A549 (cell line): Measurements from ENCODE around the gene SLC35C1. TPM values are rescaled to one million over a fixed set of nuclear protein-coding genes. Genes with fewer than 3 reads are reported as not detected.

ENCODE experiments used
- ATAC-seq, 2 experiments: fragments of 200-7000 bp in 1 of 2; fragments of >200 bp in 1 of 2; cut with Nextera tagmentation in 1 of 2; cut with Tn5 transposase in 1 of 2; 3 replicates each; pipeline versions ENCODE4 v1.8.0 to v1.9.1; 2018 to 2020; ENCODE audit warnings: mild to moderate bottlenecking in 1 of 2, moderate library complexity in 1 of 2
- CTCF ChIA-PET: fragments of 300-600 bp; sonication (Branson Sonifier 250); formaldehyde crosslinking; extraction: SDS; loops from one replicate; lab custom pipeline; 2021; ENCODE audit warnings: antibody characterized with exemption, inconsistent platforms; lab: Yijun Ruan, JAX
- POLR2A ChIA-PET: fragments of 350-600 bp; formaldehyde crosslinking; extraction: SDS; loops from one replicate; lab custom pipeline; 2021; ENCODE audit warnings: antibody characterized with exemption, inconsistent platforms; lab: Yijun Ruan, JAX
- DNase-seq, 2 experiments: peaks; one replicate each; pipeline versions ENCODE4 v3.0.0 to v3.0.0-alpha.2; 2011 to 2016; ENCODE audit warnings: low read depth in 1 of 2, low spot score in 1 of 2
- FAIRE-seq: peaks from 2 replicates; lab custom pipeline; 2011; peaks lifted over from hg19 to GRCh38; lab: Jason Lieb, UNC
- H3K27ac ChIP-seq, 2 experiments: fragments of >200 bp; sonication (Bioruptor Twin); formaldehyde crosslinking; 3 replicates each; pipeline ENCODE4 v1.5.1; 2016 to 2017
- H3K4me1 ChIP-seq: fragments of >200 bp; sonication (Bioruptor Twin); formaldehyde crosslinking; 3 replicates; pipeline ENCODE4 v1.6.1; 2016
- H3K4me2 ChIP-seq: fragments of >200 bp; sonication (Bioruptor Twin); formaldehyde crosslinking; 3 replicates; pipeline ENCODE4 v1.6.1; 2016
- H3K4me3 ChIP-seq: fragments of >200 bp; sonication (Bioruptor Twin); formaldehyde crosslinking; 3 replicates; pipeline ENCODE4 v1.5.1; 2016
- H3K9me3 ChIP-seq: fragments of >200 bp; sonication (Bioruptor Twin); formaldehyde crosslinking; 3 replicates; pipeline ENCODE4 v1.6.1; 2016
- CEBPB ChIP-seq, 2 experiments: fragments of >200 bp in 1 of 2; sonication (Bioruptor Twin) in 1 of 2; formaldehyde crosslinking in 1 of 2; IDR thresholded peaks; 2 replicates each; pipeline ENCODE4 v1.6.1; 2012 to 2016
- CHD4 ChIP-seq: fragments of 200-600 bp; sonication (generic); IDR thresholded peaks from 2 replicates; pipeline ENCODE4 v1.6.1; 2016; ENCODE audit warnings: antibody characterized with exemption, mild to moderate bottlenecking, borderline replicate concordance
- EHF ChIP-seq: fragments of 250-450 bp; sonication (Bioruptor Pico); IDR thresholded peaks from 2 replicates; pipeline ENCODE4 v1.5.0; 2020; ENCODE audit warnings: mild to moderate bottlenecking
- EP300 ChIP-seq, 2 experiments: fragments of >200 bp; sonication (Bioruptor Twin); formaldehyde crosslinking; IDR thresholded peaks; 2 replicates in 1 of 2; 3 replicates in 1 of 2; pipeline ENCODE4 v1.6.1; 2016 to 2017
- HDAC2 ChIP-seq: fragments of 200-600 bp; sonication (generic); IDR thresholded peaks from 2 replicates; pipeline ENCODE4 v1.6.1; 2016
- HOXA7 ChIP-seq: fragments of 250-450 bp; sonication (Bioruptor Pico); IDR thresholded peaks from 2 replicates; pipeline ENCODE4 v1.5.0; 2020; ENCODE audit warnings: mild to moderate bottlenecking, moderate library complexity
- HOXB5 ChIP-seq: fragments of 250-450 bp; sonication (Bioruptor Pico); IDR thresholded peaks from 2 replicates; pipeline ENCODE4 v1.5.0; 2020; ENCODE audit warnings: mild to moderate bottlenecking, moderate library complexity
- JUN ChIP-seq, 2 experiments: fragments of >200 bp; sonication (Bioruptor Twin); formaldehyde crosslinking; IDR thresholded peaks; 2 replicates in 1 of 2; 3 replicates in 1 of 2; pipeline ENCODE4 v1.6.1; 2016 to 2017
- KDM5A ChIP-seq: fragments of 200-600 bp; sonication (generic); IDR thresholded peaks from 2 replicates; pipeline ENCODE4 v1.6.1; 2016; ENCODE audit warnings: antibody characterized with exemption, mild to moderate bottlenecking
- MAFK ChIP-seq: fragments of 450-650 bp; IDR thresholded peaks from 2 replicates; pipeline ENCODE4 v1.6.1; 2014; ENCODE audit not compliant: partially characterized antibody
- NFE2L2 ChIP-seq: fragments of 150-350 bp; conservative IDR thresholded peaks from 2 replicates; pipeline ENCODE4 v1.6.1; 2014; ENCODE audit warnings: low read length
- PHF8 ChIP-seq: fragments of 200-600 bp; sonication (generic); IDR thresholded peaks from 2 replicates; pipeline ENCODE4 v1.6.1; 2016; ENCODE audit warnings: low read depth, mild to moderate bottlenecking, antibody characterized with exemption, moderate library complexity, borderline replicate concordance
- RAD21 ChIP-seq, 2 experiments: fragments of >200 bp in 1 of 2; sonication (Bioruptor Twin) in 1 of 2; formaldehyde crosslinking in 1 of 2; IDR thresholded peaks in 1 of 2; conservative IDR thresholded peaks in 1 of 2; 2 replicates in 1 of 2; 3 replicates in 1 of 2; pipeline ENCODE4 v1.6.1; 2012 to 2018; ENCODE audit warnings: inconsistent platforms in 1 of 2
- RFX5 ChIP-seq: fragments of 450-650 bp; IDR thresholded peaks from 2 replicates; pipeline ENCODE4 v1.7.1; 2014; ENCODE audit warnings: antibody characterized with exemption, mild to moderate bottlenecking, moderate library complexity
- RNF2 ChIP-seq: fragments of 200-600 bp; sonication (generic); IDR thresholded peaks from 2 replicates; pipeline ENCODE4 v1.6.1; 2016; ENCODE audit warnings: low read depth, mild to moderate bottlenecking, antibody characterized with exemption, moderate library complexity, borderline replicate concordance
- SMC3 ChIP-seq: fragments of >200 bp; sonication (Bioruptor Twin); formaldehyde crosslinking; IDR thresholded peaks from 3 replicates; pipeline ENCODE4 v1.6.1; 2018; ENCODE audit warnings: inconsistent platforms
- SREBF2 ChIP-seq: fragments of 450-650 bp; IDR thresholded peaks from 2 replicates; pipeline ENCODE4 v1.6.1; 2014; ENCODE audit warnings: mild to moderate bottlenecking, moderate library complexity
- TFCP2L1 ChIP-seq: fragments of 250-450 bp; sonication (Bioruptor Pico); IDR thresholded peaks from 2 replicates; pipeline ENCODE4 v1.5.0; 2021; ENCODE audit warnings: mild to moderate bottlenecking
- TP53 ChIP-seq: fragments of 250-450 bp; sonication (Bioruptor Pico); IDR thresholded peaks from 2 replicates; pipeline ENCODE4 v1.5.0; 2021; ENCODE audit warnings: mild to moderate bottlenecking, moderate library complexity
- ZC3H11A ChIP-seq: fragments of 450-650 bp; IDR thresholded peaks from 2 replicates; pipeline ENCODE4 v1.6.1; 2014; ENCODE audit warnings: antibody characterized with exemption, mild to moderate bottlenecking
- ZFP36 ChIP-seq: fragments of 450-650 bp; IDR thresholded peaks from 2 replicates; pipeline ENCODE4 v1.6.1; 2014; ENCODE audit warnings: borderline replicate concordance; ENCODE audit not compliant: partially characterized antibody
- whole genome bisulfite sequencing: methylation state at CpG from one replicate; pipeline ENCODE4 v1.1.6; 2017; ENCODE audit errors: missing lambda C conversion rate; 5-methylcytosine and 5-hydroxymethylcytosine counted together
- polyA plus RNA-seq, 4 experiments: library from polyadenylated mRNA; depleted of rRNA in 3 of 4; stranded (reverse); fragments of >200 nt; fragmentation: RNase III in 1 of 4; extraction: RNeasy Plus Mini Kit Qiagen cat#74134 plus additional on column Dnase treatment in 1 of 4; gene quantifications; 2 replicates in 3 of 4; 3 replicates in 1 of 4; pipeline ENCODE4 v1.2.3, GENCODE V29; 2011 to 2017
- TF ChIP-seq, protein P1 (sequence below): IDR thresholded peaks from 2 replicates; pipeline ENCODE4 v1.6.1; 2012
- TF ChIP-seq, protein P2 (sequence below): fragments of 200-600 bp; sonication (generic); IDR thresholded peaks from 2 replicates; pipeline ENCODE4 v1.6.1; 2016; ENCODE audit warnings: antibody characterized with exemption, mild to moderate bottlenecking, moderate library complexity
- TF ChIP-seq, protein P3 (sequence below): fragments of >200 bp; sonication (Bioruptor Twin); formaldehyde crosslinking; IDR thresholded peaks from 2 replicates; pipeline ENCODE4 v1.6.1; 2016
- TF ChIP-seq, protein P4 (sequence below): IDR thresholded peaks from 2 replicates; pipeline ENCODE4 v1.6.1; 2012

Gene SLC35C1
- polyA plus RNA-seq, 2 of the 4 experiments (the other 2 are of a cell fraction): 3.3 to 14.0 TPM

DNA sequence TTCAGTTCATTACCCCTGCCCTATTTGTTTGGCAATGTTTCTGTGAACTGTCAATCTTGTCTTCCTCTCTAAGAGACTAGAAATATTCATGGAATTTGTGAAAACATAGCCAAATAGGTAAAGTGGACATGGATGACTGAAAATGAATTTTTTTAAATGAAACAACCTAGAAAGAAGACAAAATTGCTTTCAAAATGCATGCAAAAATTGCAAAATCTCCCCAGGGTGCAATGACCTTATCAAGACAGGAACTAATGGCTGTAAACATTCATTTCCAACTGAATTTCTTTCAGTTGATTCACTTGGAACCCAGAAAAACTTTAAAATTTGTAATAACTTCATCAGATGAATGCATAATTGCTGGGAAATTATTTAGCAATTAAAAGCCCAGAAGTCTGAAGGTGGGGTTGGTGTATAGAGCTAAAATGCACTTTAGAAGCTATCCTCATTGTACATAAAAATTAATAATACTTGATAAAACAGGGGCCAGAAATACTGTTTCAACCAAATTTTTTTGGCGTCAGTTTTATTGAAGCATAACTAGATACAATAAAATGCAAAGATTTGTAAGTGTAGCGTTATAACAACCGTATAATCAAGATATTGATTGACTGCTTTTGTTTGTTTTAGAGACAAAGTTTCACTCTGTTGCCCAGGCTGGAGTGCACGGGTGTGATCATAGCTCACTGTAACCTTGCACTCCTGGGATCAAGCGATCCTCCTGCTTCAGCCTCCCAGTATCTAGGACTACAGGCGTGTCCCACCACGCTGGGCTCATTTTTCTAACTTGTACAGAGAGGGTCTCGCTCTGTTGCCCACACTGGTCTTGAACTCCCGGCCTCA lies 27.6 kb upstream of the SLC35C1 start:
- no peak overlapping the region for H3K27ac ChIP-seq
- ATAC-seq (no peak), DNase-seq (no peak), FAIRE-seq (no peak)
- no peak overlapping the region for H3K4me3 ChIP-seq
- WGBS: 31% methylated on average over 9 of the region's 9 CpGs
- TF ChIP-seq RAD21 (conservative IDR thresholded peaks at IDR 0.05 in 1 of 2, IDR thresholded peaks at IDR 0.05 in 1 of 2) (no peak), MAFK (no peak), NFE2L2 (no peak), CEBPB (IDR thresholded peaks at IDR 0.05) (no peak), CHD4 (no peak), ZFP36 (no peak)
- TF ChIP-seq, protein P1, sequence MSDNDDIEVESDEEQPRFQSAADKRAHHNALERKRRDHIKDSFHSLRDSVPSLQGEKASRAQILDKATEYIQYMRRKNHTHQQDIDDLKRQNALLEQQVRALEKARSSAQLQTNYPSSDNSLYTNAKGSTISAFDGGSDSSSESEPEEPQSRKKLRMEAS: no peak
- TF ChIP-seq, protein P2, sequence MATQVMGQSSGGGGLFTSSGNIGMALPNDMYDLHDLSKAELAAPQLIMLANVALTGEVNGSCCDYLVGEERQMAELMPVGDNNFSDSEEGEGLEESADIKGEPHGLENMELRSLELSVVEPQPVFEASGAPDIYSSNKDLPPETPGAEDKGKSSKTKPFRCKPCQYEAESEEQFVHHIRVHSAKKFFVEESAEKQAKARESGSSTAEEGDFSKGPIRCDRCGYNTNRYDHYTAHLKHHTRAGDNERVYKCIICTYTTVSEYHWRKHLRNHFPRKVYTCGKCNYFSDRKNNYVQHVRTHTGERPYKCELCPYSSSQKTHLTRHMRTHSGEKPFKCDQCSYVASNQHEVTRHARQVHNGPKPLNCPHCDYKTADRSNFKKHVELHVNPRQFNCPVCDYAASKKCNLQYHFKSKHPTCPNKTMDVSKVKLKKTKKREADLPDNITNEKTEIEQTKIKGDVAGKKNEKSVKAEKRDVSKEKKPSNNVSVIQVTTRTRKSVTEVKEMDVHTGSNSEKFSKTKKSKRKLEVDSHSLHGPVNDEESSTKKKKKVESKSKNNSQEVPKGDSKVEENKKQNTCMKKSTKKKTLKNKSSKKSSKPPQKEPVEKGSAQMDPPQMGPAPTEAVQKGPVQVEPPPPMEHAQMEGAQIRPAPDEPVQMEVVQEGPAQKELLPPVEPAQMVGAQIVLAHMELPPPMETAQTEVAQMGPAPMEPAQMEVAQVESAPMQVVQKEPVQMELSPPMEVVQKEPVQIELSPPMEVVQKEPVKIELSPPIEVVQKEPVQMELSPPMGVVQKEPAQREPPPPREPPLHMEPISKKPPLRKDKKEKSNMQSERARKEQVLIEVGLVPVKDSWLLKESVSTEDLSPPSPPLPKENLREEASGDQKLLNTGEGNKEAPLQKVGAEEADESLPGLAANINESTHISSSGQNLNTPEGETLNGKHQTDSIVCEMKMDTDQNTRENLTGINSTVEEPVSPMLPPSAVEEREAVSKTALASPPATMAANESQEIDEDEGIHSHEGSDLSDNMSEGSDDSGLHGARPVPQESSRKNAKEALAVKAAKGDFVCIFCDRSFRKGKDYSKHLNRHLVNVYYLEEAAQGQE: no peak
- ChIA-PET CTCF (interaction anchor here (0.6 to 0.8 kb wide), 2 partner anchors 18 to 123 kb away, joined by 3 read pairs; no protein-coding TSS in a partner anchor), POLR2A (no interaction called here)
- no peak overlapping the region for H3K4me2 ChIP-seq
- no peaks in the 10 kb centered on the region for H3K9me3 ChIP-seq
- H3K4me1 ChIP-seq: no peaks in the 10 kb centered on the region

DNA sequence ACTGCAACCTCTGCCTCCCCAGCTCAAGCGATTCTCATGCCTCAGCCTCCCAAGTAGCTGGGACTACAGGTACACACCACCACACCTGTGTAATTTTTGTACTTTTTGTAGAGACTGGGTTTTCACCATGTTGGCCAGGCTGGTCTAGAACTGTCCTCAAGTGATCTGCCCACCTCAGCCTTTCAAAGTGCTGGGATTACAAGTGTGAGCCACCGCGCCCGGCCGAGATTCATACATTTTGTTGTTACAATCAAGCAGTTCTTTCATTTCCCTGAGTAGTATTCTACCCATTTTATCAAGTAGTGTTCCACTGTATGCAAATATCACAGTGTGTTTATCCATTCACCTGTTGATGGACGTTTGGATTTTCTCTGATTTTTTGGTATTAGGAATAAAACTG lies 26.6 kb upstream of the SLC35C1 start:
- no peak for FAIRE-seq
- Histone ChIP-seq H3K9me3 (no peaks in the 10 kb centered on the region), H3K4me1 (no peaks in the 10 kb centered on the region), H3K27ac (no peak overlapping the region), H3K4me3 (no peak overlapping the region), H3K4me2 (no peak overlapping the region)
- ATAC-seq: no peak
- WGBS: 69% methylated on average over 6 of the region's 6 CpGs
- ChIA-PET CTCF (no interaction called here), POLR2A (no interaction called here)
- TF ChIP-seq EHF (CRISPR knock-in tag): no peak
- TF ChIP-seq PHF8: no peak
- TF ChIP-seq EP300 (IDR thresholded peaks at IDR 0.05): no peak
- no peak for DNase-seq

DNA sequence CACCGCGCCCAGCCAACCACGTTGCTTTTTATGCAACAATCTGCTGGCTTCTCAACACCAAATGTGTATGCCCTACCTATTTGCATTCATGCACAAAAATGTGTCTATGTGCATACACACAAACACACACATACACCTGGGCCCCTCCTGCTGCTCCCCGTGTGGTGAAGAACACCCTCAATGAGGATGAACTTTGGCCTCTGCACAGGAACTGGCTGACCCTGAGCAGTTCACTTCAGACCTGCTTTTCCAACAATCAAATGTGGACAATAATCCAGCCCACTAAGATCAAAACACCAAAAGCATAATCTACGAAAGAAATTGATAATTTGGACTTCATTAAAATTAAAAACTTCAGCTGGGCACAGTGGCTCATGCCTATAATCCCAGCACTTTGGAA lies 25.3 kb upstream of the SLC35C1 start:
- POLR2A ChIA-PET: no interaction called here
- FAIRE-seq: no peak
- Histone ChIP-seq H3K4me1 (no peaks in the 10 kb centered on the region), H3K27ac (no peak overlapping the region), H3K4me3 (no peak overlapping the region), H3K4me2 (no peak overlapping the region), H3K9me3 (no peaks in the 10 kb centered on the region)
- no peak for DNase-seq
- WGBS: 56% methylated on average over 5 of the region's 5 CpGs
- CTCF ChIA-PET: interaction anchor here (1.9 kb wide), 1 partner anchor 408 kb away, joined by 6 read pairs; no protein-coding TSS in a partner anchor
- no peak for ATAC-seq
- no peak for TF ChIP-seq JUN (IDR thresholded peaks at IDR 0.05)
- no peak for TF ChIP-seq TFCP2L1 (CRISPR knock-in tag)
- no peak for TF ChIP-seq HOXA7 (CRISPR knock-in tag)
- TF ChIP-seq HOXB5 (CRISPR knock-in tag): no peak
- TF ChIP-seq SMC3: no peak
- no peak for TF ChIP-seq HDAC2
- TF ChIP-seq ZC3H11A: no peak
- TF ChIP-seq, protein P3, sequence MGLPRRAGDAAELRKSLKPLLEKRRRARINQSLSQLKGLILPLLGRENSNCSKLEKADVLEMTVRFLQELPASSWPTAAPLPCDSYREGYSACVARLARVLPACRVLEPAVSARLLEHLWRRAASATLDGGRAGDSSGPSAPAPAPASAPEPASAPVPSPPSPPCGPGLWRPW: no peak
- TF ChIP-seq RNF2: no peak
- TF ChIP-seq, protein P4, sequence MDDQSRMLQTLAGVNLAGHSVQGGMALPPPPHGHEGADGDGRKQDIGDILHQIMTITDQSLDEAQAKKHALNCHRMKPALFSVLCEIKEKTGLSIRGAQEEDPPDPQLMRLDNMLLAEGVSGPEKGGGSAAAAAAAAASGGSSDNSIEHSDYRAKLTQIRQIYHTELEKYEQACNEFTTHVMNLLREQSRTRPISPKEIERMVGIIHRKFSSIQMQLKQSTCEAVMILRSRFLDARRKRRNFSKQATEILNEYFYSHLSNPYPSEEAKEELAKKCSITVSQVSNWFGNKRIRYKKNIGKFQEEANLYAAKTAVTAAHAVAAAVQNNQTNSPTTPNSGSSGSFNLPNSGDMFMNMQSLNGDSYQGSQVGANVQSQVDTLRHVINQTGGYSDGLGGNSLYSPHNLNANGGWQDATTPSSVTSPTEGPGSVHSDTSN: no peak
- TF ChIP-seq KDM5A: no peak
- no peak for TF ChIP-seq RFX5
- TF ChIP-seq ZFP36: no peak
- TF ChIP-seq, protein P2: no peak
- no peak for TF ChIP-seq SREBF2
- TF ChIP-seq TP53 (CRISPR knock-in tag): no peak
